Fibroblast of lung (primary cell): Measurements from ENCODE around the gene LMOD3. TPM values are rescaled to one million over a fixed set of nuclear protein-coding genes. Genes with fewer than 3 reads are reported as not detected.

ENCODE experiments used
- DNase-seq, 2 donors: peaks; one replicate each; pipeline versions ENCODE4 v3.0.0 to v3.0.0-alpha.2; 2010; ENCODE audit warnings: low read depth in 2 of 2
- H2AFZ ChIP-seq: 2 replicates; pipeline ENCODE4 v1.5.1; 2012; ENCODE audit warnings: low read length, control low read depth, inconsistent platforms
- H3K27ac ChIP-seq: 2 replicates; pipeline ENCODE4 v1.5.1; 2011; ENCODE audit warnings: low read length, control low read depth; ENCODE audit not compliant: insufficient read depth
- H3K27me3 ChIP-seq: 2 replicates; pipeline ENCODE4 v1.5.1; 2011; ENCODE audit warnings: mild to moderate bottlenecking, low read length; ENCODE audit not compliant: control insufficient read depth, insufficient read depth
- H3K36me3 ChIP-seq: 2 replicates; pipeline ENCODE4 v1.5.1; 2011; ENCODE audit warnings: low read length; ENCODE audit not compliant: control insufficient read depth, insufficient read depth
- H3K4me1 ChIP-seq: 2 replicates; pipeline ENCODE4 v1.5.1; 2011; ENCODE audit warnings: low read length; ENCODE audit not compliant: control insufficient read depth, insufficient read depth; ENCODE audit errors: extremely low read depth
- H3K4me2 ChIP-seq: 2 replicates; pipeline ENCODE4 v1.5.1; 2011; ENCODE audit warnings: low read length, control low read depth; ENCODE audit not compliant: insufficient read depth; ENCODE audit errors: extremely low read depth
- H3K4me3 ChIP-seq, 4 experiments: fragments of 200-600 bp in 1 of 4; sonication (generic) in 1 of 4; replicated peaks in 1 of 4; 2 replicates each; pipeline ENCODE4 v1.5.1; 2011 to 2016; ENCODE audit warnings: low read length in 4 of 4, low read depth in 3 of 4, mild to moderate bottlenecking in 3 of 4, control low read depth in 2 of 4, inconsistent platforms in 1 of 4, mixed read lengths in 1 of 4; ENCODE audit not compliant: insufficient read depth in 1 of 4; ENCODE audit errors: control extremely low read depth in 1 of 4
- H3K79me2 ChIP-seq: 2 replicates; pipeline ENCODE4 v1.5.1; 2012; ENCODE audit warnings: mild to moderate bottlenecking, low read length, inconsistent platforms; ENCODE audit not compliant: control insufficient read depth, insufficient read depth
- H3K9ac ChIP-seq: 2 replicates; pipeline ENCODE4 v1.5.1; 2011; ENCODE audit warnings: mild to moderate bottlenecking, low read length, control low read depth; ENCODE audit not compliant: insufficient read depth
- H3K9me3 ChIP-seq: 2 replicates; pipeline ENCODE4 v1.5.1; 2012; ENCODE audit warnings: low read depth, low read length; ENCODE audit not compliant: control insufficient read depth, insufficient read depth
- H4K20me1 ChIP-seq: 2 replicates; pipeline ENCODE4 v1.5.1; 2011; ENCODE audit warnings: low read length; ENCODE audit not compliant: control insufficient read depth, insufficient read depth; ENCODE audit errors: extremely low read depth
- EZH2 ChIP-seq: IDR thresholded peaks from 2 replicates; pipeline ENCODE4 v1.5.1; 2012; ENCODE audit warnings: low read length, control low read depth, mild to moderate bottlenecking; ENCODE audit errors: missing control alignments
- polyA minus RNA-seq: library from RNA; depleted of rRNA, polyadenylated mRNA; stranded (reverse); fragments of >200 nt; gene quantifications from 2 replicates; pipeline ENCODE4 v1.2.3, GENCODE V29; 2011; ENCODE audit warnings: low replicate concordance
- polyA plus RNA-seq, 2 donors: library from polyadenylated mRNA; depleted of rRNA in 1 of 2; stranded (reverse) in 1 of 2; unstranded in 1 of 2; fragments of >200 nt; gene quantifications; 2 replicates each; pipeline ENCODE4 v1.2.1, GENCODE V29; 2011 to 2012; ENCODE audit warnings: missing spikeins in 1 of 2
- total RNA-seq: library from RNA; depleted of rRNA; stranded (reverse); fragments of >200 nt; gene quantifications from 2 replicates; pipeline ENCODE4 v1.2.1, GENCODE V29; 2014
- TF ChIP-seq, protein P1 (sequence below), 2 donors: IDR thresholded peaks in 1 of 2; conservative IDR thresholded peaks in 1 of 2; 1 replicate in 1 of 2; 2 replicates in 1 of 2; pipeline ENCODE4 v1.5.1; 2011 to 2012; ENCODE audit warnings: low read length in 2 of 2, control low read depth in 1 of 2, inconsistent platforms in 1 of 2, low read depth in 1 of 2, mild to moderate bottlenecking in 1 of 2

The LMOD3 gene
- total RNA-seq: 0.51 and 4.0 TPM in 2 replicates
- 0.20 TPM in 2 replicates for polyA plus RNA-seq
- 0.30 and 0.42 TPM in 2 replicates for polyA plus RNA-seq (2012)
- polyA minus RNA-seq: not detected in 2 replicates

DNA sequence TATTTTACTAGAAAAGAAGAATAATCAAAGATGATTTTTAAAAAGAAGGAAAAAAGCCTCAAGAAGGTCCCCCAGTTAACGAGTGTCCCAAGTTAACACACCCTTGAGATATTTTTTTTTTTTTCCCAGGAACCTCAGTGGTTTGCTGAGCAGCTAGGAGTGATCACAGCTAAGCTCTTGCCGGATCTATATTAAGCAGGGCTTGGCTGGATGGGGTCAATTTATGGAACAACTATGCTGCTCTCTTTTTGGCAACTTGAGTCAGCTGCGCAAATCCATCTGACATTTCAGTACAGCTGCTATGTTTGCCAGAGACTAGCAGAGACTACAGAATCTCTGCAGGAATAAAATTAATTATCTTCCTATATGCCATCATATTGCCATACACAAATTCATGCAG, at the start of gene LMOD3:
LMOD3 (minus strand) TSS at position 193 of the 400 bp plus-strand sequence. CDS start 209 bp downstream, outside the sequence.
- Histone ChIP-seq H3K27ac (no peak within 1 kb of the TSS), H3K4me2 (peak within 1 kb of the TSS; percentile 36), H3K27me3 (no peaks in the 10 kb centered on the region), H4K20me1 (no peaks in the 10 kb centered on the region), H3K36me3 (no peaks in the 10 kb centered on the region), H3K9me3 (no peaks in the 10 kb centered on the region), H3K4me3 (no peak within 1 kb of the TSS), H3K4me1 (peaks cover 2% of the 10 kb centered on the region), H3K9ac (no peak within 1 kb of the TSS), H3K79me2 (no peaks in the 10 kb centered on the region), H2AFZ (no peak within 1 kb of the TSS)
- TF ChIP-seq, protein P1, sequence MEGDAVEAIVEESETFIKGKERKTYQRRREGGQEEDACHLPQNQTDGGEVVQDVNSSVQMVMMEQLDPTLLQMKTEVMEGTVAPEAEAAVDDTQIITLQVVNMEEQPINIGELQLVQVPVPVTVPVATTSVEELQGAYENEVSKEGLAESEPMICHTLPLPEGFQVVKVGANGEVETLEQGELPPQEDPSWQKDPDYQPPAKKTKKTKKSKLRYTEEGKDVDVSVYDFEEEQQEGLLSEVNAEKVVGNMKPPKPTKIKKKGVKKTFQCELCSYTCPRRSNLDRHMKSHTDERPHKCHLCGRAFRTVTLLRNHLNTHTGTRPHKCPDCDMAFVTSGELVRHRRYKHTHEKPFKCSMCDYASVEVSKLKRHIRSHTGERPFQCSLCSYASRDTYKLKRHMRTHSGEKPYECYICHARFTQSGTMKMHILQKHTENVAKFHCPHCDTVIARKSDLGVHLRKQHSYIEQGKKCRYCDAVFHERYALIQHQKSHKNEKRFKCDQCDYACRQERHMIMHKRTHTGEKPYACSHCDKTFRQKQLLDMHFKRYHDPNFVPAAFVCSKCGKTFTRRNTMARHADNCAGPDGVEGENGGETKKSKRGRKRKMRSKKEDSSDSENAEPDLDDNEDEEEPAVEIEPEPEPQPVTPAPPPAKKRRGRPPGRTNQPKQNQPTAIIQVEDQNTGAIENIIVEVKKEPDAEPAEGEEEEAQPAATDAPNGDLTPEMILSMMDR (conservative IDR thresholded peaks at IDR 0.05 in 1 of 2, IDR thresholded peaks at IDR 0.05 in 1 of 2; ENCODE audit: low read depth in 1 of 2, low read length in 2 of 2): no peak
- no peak for TF ChIP-seq EZH2
- DNase-seq: peak in 1 of 2 donors; percentile 37

DNA sequence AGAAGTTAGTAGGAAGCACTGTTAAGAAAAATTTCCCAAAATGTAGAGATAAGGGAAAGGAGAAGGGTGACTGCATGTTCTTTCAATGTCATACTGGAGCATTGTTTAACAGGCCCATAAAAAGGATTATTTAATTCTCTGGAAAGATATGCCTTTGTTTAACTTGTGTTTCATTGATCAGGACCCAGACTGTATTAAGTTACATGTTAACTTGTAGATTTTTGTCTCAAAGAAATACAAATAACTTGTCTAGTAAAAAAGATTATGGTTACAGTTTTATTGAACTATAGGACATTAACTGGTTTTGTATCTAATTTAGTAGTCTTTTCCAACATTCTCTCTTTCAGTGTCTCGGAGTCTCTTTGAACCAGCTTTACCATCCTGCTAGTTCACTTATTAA, 49.7 kb upstream of the LMOD3 start:
- H3K36me3 ChIP-seq: no peaks in the 10 kb centered on the region
- no peaks in the 10 kb centered on the region for H3K79me2 ChIP-seq
- no peak overlapping the region for H3K27ac ChIP-seq
- no peaks in the 10 kb centered on the region for H3K27me3 ChIP-seq
- TF ChIP-seq, protein P1 (conservative IDR thresholded peaks at IDR 0.05 in 1 of 2, IDR thresholded peaks at IDR 0.05 in 1 of 2; ENCODE audit: low read depth in 1 of 2, low read length in 2 of 2): no peak
- no peak overlapping the region for H3K9ac ChIP-seq
- no peaks in the 10 kb centered on the region for H3K4me1 ChIP-seq
- no peak overlapping the region for H3K4me2 ChIP-seq
- no peak overlapping the region for H2AFZ ChIP-seq
- H3K4me3 ChIP-seq: no peak overlapping the region
- no peaks in the 10 kb centered on the region for H4K20me1 ChIP-seq
- no peaks in the 10 kb centered on the region for H3K9me3 ChIP-seq
- no peak for DNase-seq

DNA sequence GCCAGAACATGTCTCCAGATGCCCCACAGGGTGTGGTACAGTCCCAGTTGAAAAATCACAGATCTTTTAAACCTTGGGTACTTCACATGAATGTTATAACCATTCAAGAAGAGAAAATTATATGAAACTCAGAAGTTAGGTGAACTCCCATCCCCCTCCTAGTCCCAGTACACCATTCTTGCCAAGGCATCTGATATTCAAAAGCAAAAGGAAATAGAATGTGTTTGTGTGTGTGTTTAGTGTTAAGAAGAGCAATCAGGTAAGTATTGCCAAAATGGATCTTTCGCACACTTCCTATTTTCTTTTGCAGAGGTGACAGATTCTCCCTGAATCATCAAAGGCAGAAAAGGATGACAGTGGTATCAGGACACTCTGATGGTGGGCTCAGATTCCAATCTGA, 44.1 kb upstream of the LMOD3 start:
- no peak overlapping the region for H3K9ac ChIP-seq
- no peaks in the 10 kb centered on the region for H3K79me2 ChIP-seq
- no peak overlapping the region for H3K27ac ChIP-seq
- no peak overlapping the region for H2AFZ ChIP-seq
- no peaks in the 10 kb centered on the region for H3K9me3 ChIP-seq
- H3K36me3 ChIP-seq: no peaks in the 10 kb centered on the region
- no peak for DNase-seq
- no peaks in the 10 kb centered on the region for H3K27me3 ChIP-seq
- no peak overlapping the region for H3K4me3 ChIP-seq
- TF ChIP-seq EZH2: no peak
- TF ChIP-seq, protein P1 (conservative IDR thresholded peaks at IDR 0.05 in 1 of 2, IDR thresholded peaks at IDR 0.05 in 1 of 2; ENCODE audit: low read depth in 1 of 2, low read length in 2 of 2): no peak
- no peaks in the 10 kb centered on the region for H4K20me1 ChIP-seq
- H3K4me1 ChIP-seq: no peaks in the 10 kb centered on the region
- H3K4me2 ChIP-seq: no peak overlapping the region
